Bronchial epithelial cell (primary cell): ENCODE data around the gene CXCL9. TPM values are rescaled to one million over a fixed set of nuclear protein-coding genes. Genes with fewer than 3 reads are reported as not detected.
A peak's percentile ranks its signal among the peaks of the same experiment; 100 is the strongest.

ENCODE experiments used
- DNase-seq: peaks from one replicate; pipeline ENCODE4 v3.0.0-alpha.2; 2010; ENCODE audit warnings: low read depth
- FAIRE-seq: peaks from 2 replicates; lab custom pipeline; 2011; peaks lifted over from hg19 to GRCh38; lab: Jason Lieb, UNC
- H3K27me3 ChIP-seq: 2 replicates; pipeline ENCODE4 v1.5.1; 2011; ENCODE audit warnings: low read length; ENCODE audit not compliant: control insufficient read depth, insufficient read depth
- H3K36me3 ChIP-seq: 2 replicates; pipeline ENCODE4 v1.5.1; 2011; ENCODE audit warnings: low read length; ENCODE audit not compliant: control insufficient read depth, insufficient read depth
- H3K4me3 ChIP-seq: 2 replicates; pipeline ENCODE4 v1.5.1; 2011; ENCODE audit warnings: mild to moderate bottlenecking, low read depth, low read length, control low read depth
- CTCF ChIP-seq: IDR thresholded peaks from 2 replicates; pipeline ENCODE4 v1.5.1; 2011; ENCODE audit warnings: mild to moderate bottlenecking, moderate library complexity, low read length, control low read depth, inconsistent platforms; ENCODE audit not compliant: insufficient read depth, severe bottlenecking
- total RNA-seq: library from RNA; depleted of rRNA; stranded (reverse); fragments of >200 nt; gene quantifications from 2 replicates; pipeline ENCODE4 v1.2.1, GENCODE V29; 2014

The CXCL9 gene
- total RNA-seq, 1 donor from 2014 or later, result not detected

DNA sequence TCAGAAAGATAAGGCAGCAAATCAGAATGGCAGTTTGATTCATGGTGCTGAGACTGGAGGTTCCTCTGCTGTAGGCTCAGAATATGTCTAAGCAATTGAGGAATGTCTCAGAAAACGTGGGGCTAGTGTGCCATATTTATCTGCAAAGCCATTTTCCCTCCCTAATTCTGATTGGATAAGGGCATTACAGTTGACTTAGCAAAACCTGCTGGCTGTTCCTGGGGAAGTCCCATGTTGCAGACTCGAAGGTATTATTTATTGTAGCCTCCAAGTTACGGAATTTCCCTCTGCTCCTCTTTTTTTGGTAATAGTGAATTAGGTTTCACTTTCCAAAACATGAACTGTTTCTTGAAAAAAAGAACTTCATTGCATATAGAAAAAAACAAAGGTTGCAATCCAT, 16.1 kb upstream of the CXCL9 start, which contains the start of gene CXCL10:
CXCL10 (minus strand) TSS at position 109 of the 400 bp plus-strand sequence; CDS start at position 43, 66 bp downstream.
- FAIRE-seq, result no peak
- peak; percentile 49 for DNase-seq
- TF ChIP-seq CTCF, result no peak

DNA sequence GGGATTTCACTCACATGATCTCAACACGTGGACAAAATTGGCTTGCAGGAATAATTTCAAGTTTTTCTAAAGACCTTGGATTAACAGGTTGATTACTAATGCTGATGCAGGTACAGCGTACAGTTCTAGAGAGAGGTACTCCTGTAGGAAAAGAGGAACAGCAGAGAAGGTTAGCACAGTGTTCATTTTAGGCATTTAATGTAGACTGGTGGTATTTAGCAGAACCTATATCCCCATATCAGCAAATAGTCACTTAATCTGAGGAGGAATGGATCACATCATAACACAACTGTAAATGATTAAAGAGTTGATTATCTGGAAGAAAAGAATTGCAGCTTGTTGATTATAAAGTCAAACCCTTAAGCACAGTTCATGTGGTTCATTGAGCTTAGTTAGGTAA, 15.4 kb upstream of the CXCL9 start:
- FAIRE-seq (no peak), DNase-seq (no peak)
- H3K27me3 ChIP-seq, result no peaks in the 10 kb centered on the region
- no peaks in the 10 kb centered on the region for H3K36me3 ChIP-seq
- H3K4me3 ChIP-seq, result no peak overlapping the region
- TF ChIP-seq CTCF, result no peak

More for the DNA sequence above, 16.1 kb upstream of the CXCL9 start, which contains the start of gene CXCL10:
- H3K36me3 ChIP-seq, result no peaks in the 10 kb centered on the region
- no peak within 1 kb of the TSS for H3K4me3 ChIP-seq
- no peaks in the 10 kb centered on the region for H3K27me3 ChIP-seq

- no peak for DNase-seq
- TF ChIP-seq CTCF, result no peak
- H3K4me3 ChIP-seq, result no peak overlapping the region
- FAIRE-seq, result no peak
- H3K36me3 ChIP-seq, result no peaks in the 10 kb centered on the region
- H3K27me3 ChIP-seq, result no peaks in the 10 kb centered on the region
Observed at GRCh38 chr4:76022031-76022430, 14.7 kb upstream of the CXCL9 start.

- TF ChIP-seq CTCF, result no peak
- DNase-seq, result peak; percentile 22
- H3K4me3 ChIP-seq, result no peak overlapping the region
- FAIRE-seq, result no peak
- H3K36me3 ChIP-seq, result no peaks in the 10 kb centered on the region
- H3K27me3 ChIP-seq, result no peaks in the 10 kb centered on the region
Observed at GRCh38 chr4:76017056-76017686, 9.9 kb upstream of the CXCL9 start.

DNA sequence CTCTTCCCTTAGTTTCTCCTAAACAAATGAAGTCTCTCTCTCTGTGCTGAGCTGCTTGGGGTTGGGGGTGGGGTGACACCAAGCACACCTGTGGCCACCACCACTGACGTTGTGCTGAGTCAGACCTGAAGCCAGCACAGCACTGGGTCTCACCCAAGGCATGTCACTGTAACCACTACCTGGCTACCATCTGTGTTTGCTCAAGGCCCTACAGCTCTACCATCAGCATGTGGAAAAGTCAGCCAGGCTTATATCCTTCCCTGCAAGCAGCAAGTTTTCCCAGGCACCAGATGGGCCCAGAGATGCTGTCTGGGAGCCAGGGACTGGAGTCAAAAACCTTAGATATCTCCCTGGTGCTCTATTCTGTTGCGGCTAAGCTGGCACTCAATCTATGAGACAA, 9.1 kb upstream of the CXCL9 start:
- no peaks in the 10 kb centered on the region for H3K27me3 ChIP-seq
- no peak for TF ChIP-seq CTCF
- H3K4me3 ChIP-seq, result no peak overlapping the region
- FAIRE-seq, result no peak
- DNase-seq, result peak; percentile 59
- no peaks in the 10 kb centered on the region for H3K36me3 ChIP-seq

DNA sequence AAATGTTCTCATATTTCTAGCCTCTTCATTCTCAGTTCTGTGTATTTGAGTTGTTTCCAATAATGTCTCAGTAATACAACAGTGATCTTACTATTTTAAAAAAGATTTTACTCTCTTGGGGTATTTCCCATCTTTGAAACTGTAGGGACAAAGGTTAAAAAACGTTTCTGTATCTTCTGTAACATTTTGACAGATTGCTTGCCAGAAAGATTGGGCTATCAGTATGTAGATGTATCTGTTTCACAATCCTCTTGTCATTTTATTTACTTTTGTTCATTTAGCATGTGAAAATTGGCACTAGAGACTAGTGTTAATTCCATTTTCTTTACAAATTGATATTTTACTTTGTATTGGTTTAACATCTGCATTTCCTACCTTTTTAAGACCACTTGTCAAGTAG, 6.2 kb upstream of the CXCL9 start:
- DNase-seq, result no peak
- no peaks in the 10 kb centered on the region for H3K36me3 ChIP-seq
- H3K27me3 ChIP-seq, result no peaks in the 10 kb centered on the region
- no peak for FAIRE-seq
- no peak overlapping the region for H3K4me3 ChIP-seq
- no peak for TF ChIP-seq CTCF
